GM23338 (cell line): ENCODE measurements around the gene SZT2. TPM values are rescaled to one million over a fixed set of nuclear protein-coding genes. Genes with fewer than 3 reads are reported as not detected.

Experiments used
- ATAC-seq: fragments of 200-7000 bp; cut with Tn5 transposase; 3 replicates; pipeline ENCODE4 v1.9.1; 2020
- DNase-seq: peaks from one replicate; pipeline ENCODE4 v3.0.0-alpha.2; 2015; ENCODE audit warnings: low spot score
- H2AFZ ChIP-seq: fragments of 200-600 bp; sonication (generic); 2 replicates; pipeline ENCODE4 v1.8.0; 2016; ENCODE audit warnings: antibody characterized with exemption, mild to moderate bottlenecking, moderate library complexity
- H3F3A ChIP-seq: fragments of 200-600 bp; sonication (generic); replicated peaks from 2 replicates; pipeline ENCODE4 v1.8.0; 2017; ENCODE audit warnings: antibody characterized with exemption, mixed run types, low read depth
- H3K27ac ChIP-seq: fragments of 200-600 bp; sonication (generic); 2 replicates; pipeline ENCODE4 v1.6.1; 2016; ENCODE audit warnings: low read depth
- H3K27me3 ChIP-seq: fragments of 200-600 bp; sonication (generic); 2 replicates; pipeline ENCODE4 v1.8.0; 2016; ENCODE audit warnings: mild to moderate bottlenecking, mixed run types, moderate library complexity; ENCODE audit not compliant: insufficient read depth
- H3K36me3 ChIP-seq: fragments of 200-600 bp; sonication (generic); 2 replicates; pipeline ENCODE4 v1.8.0; 2016; ENCODE audit warnings: mild to moderate bottlenecking; ENCODE audit not compliant: insufficient read depth
- H3K4me1 ChIP-seq: fragments of 200-600 bp; sonication (generic); 2 replicates; pipeline ENCODE4 v1.8.0; 2016; ENCODE audit warnings: mild to moderate bottlenecking, moderate library complexity; ENCODE audit not compliant: insufficient read depth
- H3K4me2 ChIP-seq: fragments of 200-600 bp; sonication (generic); 2 replicates; pipeline ENCODE4 v1.7.1; 2017; ENCODE audit warnings: mixed run types
- H3K4me3 ChIP-seq: fragments of 200-600 bp; sonication (generic); 2 replicates; pipeline ENCODE4 v1.6.1; 2016; ENCODE audit warnings: mixed run types
- H3K79me2 ChIP-seq: fragments of 200-600 bp; sonication (generic); replicated peaks from 2 replicates; pipeline ENCODE4 v1.8.0; 2017; ENCODE audit warnings: mild to moderate bottlenecking; ENCODE audit not compliant: insufficient read depth
- H3K9me2 ChIP-seq: fragments of 200-600 bp; sonication (generic); 2 replicates; pipeline ENCODE4 v1.8.0; 2017; ENCODE audit not compliant: insufficient read depth
- H4K20me1 ChIP-seq: fragments of 200-600 bp; sonication (generic); replicated peaks from 2 replicates; pipeline ENCODE4 v1.8.0; 2017; ENCODE audit warnings: mild to moderate bottlenecking; ENCODE audit not compliant: insufficient read depth
- H3K27ac Mint-ChIP-seq: 2 replicates; pipeline ENCODE4 v1.8.0; 2020; ENCODE audit warnings: inconsistent platforms, mild to moderate bottlenecking, moderate library complexity, mixed read lengths
- H3K27me3 Mint-ChIP-seq: 3 replicates; pipeline ENCODE4 v1.8.0; 2022; ENCODE audit warnings: low read depth, mild to moderate bottlenecking, moderate library complexity, mixed read lengths, inconsistent platforms; ENCODE audit not compliant: insufficient read depth, poor library complexity
- H3K36me3 Mint-ChIP-seq: 3 replicates; pipeline ENCODE4 v1.8.0; 2021; ENCODE audit warnings: low read depth, mild to moderate bottlenecking, inconsistent platforms, moderate library complexity, mixed read lengths
- H3K4me1 Mint-ChIP-seq: 3 replicates; pipeline ENCODE4 v1.8.0; 2020; ENCODE audit warnings: mild to moderate bottlenecking, inconsistent platforms, mixed read lengths
- H3K4me3 Mint-ChIP-seq: 3 replicates; pipeline ENCODE4 v1.8.0; 2021; ENCODE audit warnings: moderate library complexity, mild to moderate bottlenecking, inconsistent platforms, mixed read lengths
- H3K9me3 Mint-ChIP-seq: 3 replicates; pipeline ENCODE4 v1.8.0; 2020; ENCODE audit warnings: moderate library complexity, mild to moderate bottlenecking, inconsistent platforms, mixed read lengths
- ETS1 ChIP-seq: IDR thresholded peaks from 2 replicates; pipeline ENCODE4 v1.6.1; 2016; ENCODE audit warnings: antibody characterized with exemption
- EZH2 ChIP-seq: fragments of 200-600 bp; sonication (generic); IDR thresholded peaks from one replicate; pipeline ENCODE4 v1.8.0; 2017; ENCODE audit warnings: antibody characterized with exemption, mild to moderate bottlenecking, low read depth; ENCODE audit not compliant: unreplicated experiment
- EZH2phosphoT487 ChIP-seq: fragments of 200-600 bp; sonication (generic); IDR thresholded peaks from one replicate; pipeline ENCODE4 v1.8.1; 2018; ENCODE audit warnings: antibody characterized with exemption; ENCODE audit not compliant: unreplicated experiment
- POLR2AphosphoS5 ChIP-seq: IDR thresholded peaks from 2 replicates; pipeline ENCODE4 v1.6.1; 2016; ENCODE audit warnings: antibody characterized with exemption, low read depth
- REST ChIP-seq: IDR thresholded peaks from one replicate; pipeline ENCODE4 v1.6.1; 2018; ENCODE audit warnings: antibody characterized with exemption; ENCODE audit not compliant: unreplicated experiment
- ZNF462 ChIP-seq: fragments of 250-450 bp; sonication (Bioruptor Pico); IDR thresholded peaks from 2 replicates; pipeline ENCODE4 v1.5.0; 2020; ENCODE audit warnings: mild to moderate bottlenecking, moderate library complexity
- polyA plus RNA-seq: library from polyadenylated mRNA; unstranded; fragments of >200 nt; fragmentation: Nextera tagmentation; extraction: Ambion mirVana; gene quantifications from 2 replicates; pipeline ENCODE4 v1.2.1, GENCODE V29; 2016
- total RNA-seq: library from RNA; depleted of rRNA; stranded (reverse); fragments of >200 nt; shearing (Covaris generic); gene quantifications from 2 replicates; pipeline ENCODE4 v1.2.3, GENCODE V29; 2014

SZT2 gene
- total and polyA plus RNA-seq, 2 experiments from 2014 or later: 4.1 to 16.1 TPM

DNA sequence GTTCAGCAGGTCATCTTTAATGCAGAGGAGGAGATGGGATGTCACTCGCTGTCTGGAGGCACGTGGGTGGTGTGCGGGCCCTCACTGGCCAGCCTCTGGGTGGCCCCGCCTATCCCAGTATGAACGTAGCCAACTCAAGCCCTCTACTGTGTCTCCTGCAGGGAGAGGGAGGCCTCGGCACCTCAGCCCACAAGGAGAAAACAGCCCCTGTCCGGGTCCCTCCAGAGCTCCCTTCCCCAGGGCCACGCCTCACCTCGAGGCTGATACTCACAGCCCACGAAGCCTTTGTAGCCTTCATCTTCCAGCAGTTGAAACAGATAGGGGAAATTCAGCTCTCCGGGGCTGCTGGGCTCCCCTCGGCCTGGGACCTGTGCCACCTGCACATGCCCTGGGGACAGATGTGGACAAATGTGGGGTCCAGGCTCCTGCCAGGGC is 61.5 kb downstream of the SZT2 start:
- H3K4me1 ChIP-seq: peaks cover 6% of the 10 kb centered on the region
- H3K27me3 ChIP-seq: no peaks in the 10 kb centered on the region
- H2AFZ ChIP-seq: no peak overlapping the region
- no peak overlapping the region for H3K27ac ChIP-seq
- TF ChIP-seq EZH2phosphoT487: no peak
- TF ChIP-seq ETS1: no peak
- no peak for TF ChIP-seq EZH2
- H3K9me2 ChIP-seq: no peaks in the 10 kb centered on the region
- no peaks in the 10 kb centered on the region; the same call in 1 of the 2 replicates for H4K20me1 ChIP-seq
- Mint-ChIP-seq H3K27ac (no peak overlapping the region), H3K36me3 (peaks cover 50% of the 10 kb centered on the region), H3K9me3 (peaks cover 3% of the 10 kb centered on the region; the same call in 2 of the 3 replicates), H3K4me3 (no peak overlapping the region), H3K4me1 (peaks cover 21% of the 10 kb centered on the region), H3K27me3 (peaks cover 21% of the 10 kb centered on the region)
- no peak overlapping the region for H3K4me3 ChIP-seq
- ATAC-seq: no peak
- no peaks in the 10 kb centered on the region for H3K79me2 ChIP-seq
- no peaks in the 10 kb centered on the region; the same call in 1 of the 2 replicates for H3K36me3 ChIP-seq
- no peak overlapping the region for H3K4me2 ChIP-seq
- no peaks in the 10 kb centered on the region for H3F3A ChIP-seq
- DNase-seq: no peak

DNA sequence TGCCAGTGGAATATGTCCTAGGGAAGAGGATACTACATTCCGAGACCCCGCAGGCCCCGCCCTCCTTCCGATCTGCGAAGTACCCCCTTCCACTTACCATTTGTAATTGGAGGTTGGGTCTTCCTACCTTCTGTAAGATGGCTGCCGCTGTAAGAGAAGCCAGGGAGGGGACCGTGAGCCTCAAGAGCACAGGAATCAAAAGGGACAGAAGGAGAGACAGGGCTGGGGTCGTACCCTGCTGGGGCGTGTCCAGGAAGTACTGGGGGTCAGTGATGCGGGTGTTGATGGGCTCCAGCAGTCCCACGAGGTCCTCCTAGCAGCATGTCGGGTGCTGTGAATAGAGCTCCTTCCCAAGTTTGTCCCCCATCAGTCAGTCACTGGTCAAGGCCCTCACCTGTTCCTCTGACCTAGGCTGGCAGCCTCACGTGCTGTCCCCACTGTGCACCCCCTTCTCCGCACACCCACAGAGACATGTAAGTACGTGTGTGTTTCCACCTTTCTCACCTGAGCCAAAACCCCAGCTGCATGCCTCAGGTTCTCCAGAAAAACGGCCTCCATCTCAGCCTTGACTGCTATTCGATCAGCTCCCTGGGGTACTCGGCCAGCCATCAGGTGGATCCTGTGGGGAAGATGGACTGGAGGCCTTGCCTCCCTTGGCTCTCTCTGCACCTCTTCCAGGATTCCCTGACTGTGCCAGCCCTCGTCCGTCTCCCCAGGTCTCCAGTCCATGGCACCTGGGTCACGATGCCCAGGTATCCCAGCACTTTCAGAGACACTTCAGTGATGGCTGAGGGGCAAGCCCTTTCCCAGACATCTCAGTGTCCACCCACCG is 62.2 kb downstream of the SZT2 start:
- Histone ChIP-seq H3K4me3 (no peak overlapping the region), H3K4me2 (no peak overlapping the region), H3F3A (no peaks in the 10 kb centered on the region), H3K9me2 (no peaks in the 10 kb centered on the region), H4K20me1 (no peaks in the 10 kb centered on the region; the same call in 1 of the 2 replicates), H3K79me2 (no peaks in the 10 kb centered on the region), H3K27ac (no peak overlapping the region), H3K27me3 (no peaks in the 10 kb centered on the region), H3K4me1 (peaks cover 6% of the 10 kb centered on the region), H2AFZ (no peak overlapping the region), H3K36me3 (no peaks in the 10 kb centered on the region; the same call in 1 of the 2 replicates)
- H3K36me3 Mint-ChIP-seq: peaks cover 43% of the 10 kb centered on the region
- no peak overlapping the region for H3K27ac Mint-ChIP-seq
- H3K4me3 Mint-ChIP-seq: no peak overlapping the region; the same call in 2 of the 3 replicates
- peaks cover 21% of the 10 kb centered on the region for H3K27me3 Mint-ChIP-seq
- ATAC-seq (no peak), DNase-seq (no peak)
- H3K4me1 Mint-ChIP-seq: peaks cover 21% of the 10 kb centered on the region
- H3K9me3 Mint-ChIP-seq: peaks cover 3% of the 10 kb centered on the region; the same call in 2 of the 3 replicates
- TF ChIP-seq POLR2AphosphoS5: no peak
- no peak for TF ChIP-seq REST
- TF ChIP-seq EZH2phosphoT487: no peak
- no peak for TF ChIP-seq EZH2
- TF ChIP-seq ZNF462 (CRISPR knock-in tag): no peak
